ENCODE results near the gene PABPC5.

The PABPC5 gene

GRCh38 chrX:91434351-91435168 lies at the start of gene PABPC5:
PABPC5 (plus strand) TSS chrX:91434839; CDS start chrX:91435578, 739 bp downstream.
- peak; percentile 45 for DNase-seq (ENCODE audit: low spot score)

GRCh38 chrX:91389026-91389425 lies 45.6 kb upstream of the PABPC5 start:
- no peak for DNase-seq (ENCODE audit: low spot score)

DNA sequence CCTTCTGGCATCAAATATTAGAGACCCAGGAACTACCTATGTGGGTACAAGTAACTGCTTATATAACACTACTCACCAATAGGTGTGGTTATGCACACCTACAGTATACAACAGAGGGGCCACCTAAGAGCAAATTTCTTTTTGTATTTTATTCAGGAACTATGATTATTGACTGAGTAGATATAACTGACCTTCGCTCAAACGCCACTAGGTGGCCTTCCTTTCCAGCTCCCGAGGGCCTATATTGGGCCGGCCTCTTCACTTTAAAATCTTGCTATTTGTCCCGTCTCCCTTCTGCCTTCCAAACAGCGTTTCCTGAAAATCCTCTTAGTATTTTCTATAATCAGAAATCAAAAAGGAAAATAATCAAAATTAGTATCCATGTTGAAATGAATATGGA lies 19.9 kb upstream of the PABPC5 start:
- peak; percentile 1 for DNase-seq (ENCODE audit: low spot score)

DNA sequence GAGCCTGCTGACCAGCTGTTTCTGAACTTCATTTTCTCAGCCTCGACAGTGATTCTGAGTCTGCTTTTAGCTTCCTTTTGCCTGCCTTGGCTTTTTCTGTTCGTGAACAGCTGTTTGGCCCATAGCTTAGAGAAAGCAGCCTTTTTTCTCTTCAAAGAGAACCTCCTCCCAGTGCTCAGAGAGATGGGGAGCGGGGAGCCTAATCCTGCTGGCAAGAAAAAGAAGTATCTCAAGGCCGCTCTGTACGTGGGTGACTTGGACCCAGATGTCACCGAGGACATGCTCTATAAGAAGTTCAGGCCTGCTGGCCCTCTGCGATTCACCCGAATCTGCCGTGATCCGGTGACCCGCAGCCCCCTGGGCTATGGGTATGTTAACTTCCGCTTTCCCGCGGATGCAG lies 756 bp downstream of the PABPC5 start:
- DNase-seq (ENCODE audit: low spot score), result peak; percentile 4
